Liver (tissue), 9 donors: ENCODE measurements around the gene MYBPHL. TPM values are rescaled to one million over a fixed set of nuclear protein-coding genes. Genes with fewer than 3 reads are reported as not detected.

Source experiments
- DNase-seq: peaks from one replicate; pipeline ENCODE4 v3.0.0-alpha.2; 2017; ENCODE audit warnings: low spot score
- H3K27ac ChIP-seq, 2 donors: one replicate each; pipeline ENCODE4 v1.7.0; 2013; ENCODE audit warnings: inconsistent platforms in 2 of 2, low read length in 2 of 2, control low read depth in 1 of 2, low read depth in 1 of 2, mild to moderate bottlenecking in 1 of 2
- H3K27me3 ChIP-seq, 4 donors: one replicate each; pipeline versions ENCODE4 v1.6.1 to v1.7.0; 2013; ENCODE audit warnings: low read length in 3 of 4, inconsistent platforms in 1 of 4, mild to moderate bottlenecking in 1 of 4, moderate library complexity in 1 of 4; ENCODE audit not compliant: control insufficient read depth in 4 of 4, insufficient read depth in 4 of 4
- H3K36me3 ChIP-seq, 4 donors: one replicate each; pipeline versions ENCODE4 v1.6.1 to v1.7.0; 2013; ENCODE audit warnings: low read length in 3 of 4, mild to moderate bottlenecking in 3 of 4, low read depth in 1 of 4, moderate library complexity in 1 of 4; ENCODE audit not compliant: control insufficient read depth in 4 of 4, insufficient read depth in 3 of 4
- H3K4me1 ChIP-seq, 4 donors: one replicate each; pipeline versions ENCODE4 v1.6.1 to v1.7.0; 2013; ENCODE audit warnings: low read length in 3 of 4, mild to moderate bottlenecking in 3 of 4, moderate library complexity in 1 of 4; ENCODE audit not compliant: control insufficient read depth in 4 of 4, insufficient read depth in 4 of 4
- H3K4me3 ChIP-seq, 3 donors: one replicate each; pipeline versions ENCODE4 v1.6.1 to v1.7.0; 2013; ENCODE audit warnings: low read length in 3 of 3, control low read depth in 1 of 3, low read depth in 1 of 3, mild to moderate bottlenecking in 1 of 3
- H3K9ac ChIP-seq, 2 donors: one replicate each; pipeline ENCODE4 v1.7.0; 2013; ENCODE audit warnings: low read length in 2 of 2, mild to moderate bottlenecking in 2 of 2, moderate library complexity in 2 of 2, control low read depth in 1 of 2, low read depth in 1 of 2
- H3K9me3 ChIP-seq, 4 donors: one replicate each; pipeline versions ENCODE4 v1.6.1 to v1.7.0; 2013; ENCODE audit warnings: low read length in 3 of 4; ENCODE audit not compliant: control insufficient read depth in 4 of 4
- ATF3 ChIP-seq: IDR thresholded peaks from 2 replicates; pipeline ENCODE4 v1.6.1; 2016; ENCODE audit warnings: antibody characterized with exemption
- EGR1 ChIP-seq, 2 donors: IDR thresholded peaks; 2 replicates each; pipeline ENCODE4 v1.6.1; 2016 to 2018; ENCODE audit warnings: antibody characterized with exemption in 2 of 2, low read depth in 2 of 2
- FOXA1 ChIP-seq: IDR thresholded peaks from 2 replicates; pipeline ENCODE4 v1.6.1; 2016; ENCODE audit warnings: antibody characterized with exemption
- FOXA2 ChIP-seq: IDR thresholded peaks from 2 replicates; pipeline ENCODE4 v1.6.1; 2016; ENCODE audit warnings: antibody characterized with exemption
- GABPA ChIP-seq, 2 donors: IDR thresholded peaks in 1 of 2; conservative IDR thresholded peaks in 1 of 2; 2 replicates each; pipeline ENCODE4 v1.6.1; 2016; ENCODE audit warnings: antibody characterized with exemption in 2 of 2, mild to moderate bottlenecking in 1 of 2, moderate library complexity in 1 of 2
- HNF4A ChIP-seq, 2 donors: conservative IDR thresholded peaks; 2 replicates each; pipeline ENCODE4 v1.6.1; 2016; ENCODE audit warnings: antibody characterized with exemption in 2 of 2, mild to moderate bottlenecking in 2 of 2
- HNF4G ChIP-seq: IDR thresholded peaks from 2 replicates; pipeline ENCODE4 v1.6.1; 2016; ENCODE audit warnings: antibody characterized with exemption
- JUND ChIP-seq, 2 donors: IDR thresholded peaks; 2 replicates each; pipeline ENCODE4 v1.6.1; 2016; ENCODE audit warnings: antibody characterized with exemption in 2 of 2
- NR2F2 ChIP-seq: IDR thresholded peaks from 2 replicates; pipeline ENCODE4 v1.6.1; 2016; ENCODE audit warnings: antibody characterized with exemption
- RAD21 ChIP-seq, 2 donors: IDR thresholded peaks; 2 replicates each; pipeline ENCODE4 v1.6.1; 2016; ENCODE audit warnings: antibody characterized with exemption in 2 of 2, mild to moderate bottlenecking in 2 of 2
- RXRA ChIP-seq, 2 donors: IDR thresholded peaks; 2 replicates each; pipeline ENCODE4 v1.6.1; 2017 to 2018; ENCODE audit warnings: antibody characterized with exemption in 2 of 2, mild to moderate bottlenecking in 1 of 2
- SP1 ChIP-seq: IDR thresholded peaks from 2 replicates; pipeline ENCODE4 v1.6.1; 2018; ENCODE audit warnings: antibody characterized with exemption, mild to moderate bottlenecking
- TAF1 ChIP-seq: conservative IDR thresholded peaks from 2 replicates; pipeline ENCODE4 v1.6.1; 2016; ENCODE audit warnings: antibody characterized with exemption, mild to moderate bottlenecking
- YY1 ChIP-seq: IDR thresholded peaks from 2 replicates; pipeline ENCODE4 v1.6.1; 2016; ENCODE audit warnings: antibody characterized with exemption, mild to moderate bottlenecking
- ZBTB33 ChIP-seq: IDR thresholded peaks from 2 replicates; pipeline ENCODE4 v1.6.1; 2016; ENCODE audit warnings: antibody characterized with exemption
- WGBS: extraction: QIAGEN DNeasy Blood & Tissue Kit; methylation state at CpG from one replicate; pipeline ENCODE4 v1.1.7; 2013; 5-methylcytosine and 5-hydroxymethylcytosine counted together
- polyA plus RNA-seq, 2 donors: library from polyadenylated mRNA; stranded (reverse) in 1 of 2; unstranded in 1 of 2; fragments of 200-250 nt in 1 of 2; fragments of >200 nt in 1 of 2; fragmentation: Nextera tagmentation in 1 of 2; extraction: Ambion mirVana in 1 of 2; gene quantifications; one replicate each; pipeline versions ENCODE4 v1.2.1 to v1.2.3, GENCODE V29; 2013 to 2015
- total RNA-seq, 2 donors: library from RNA; depleted of rRNA; stranded (reverse); fragments of >200 nt; gene quantifications; one replicate each; pipeline ENCODE4 v1.2.3, GENCODE V29; 2014
- TF ChIP-seq, protein P1 (sequence below): IDR thresholded peaks from 2 replicates; pipeline ENCODE4 v1.6.1; 2016; ENCODE audit warnings: antibody characterized with exemption, mild to moderate bottlenecking
- TF ChIP-seq, protein P2 (sequence below): fragments of 150-350 bp; IDR thresholded peaks from 2 replicates; pipeline ENCODE4 v1.5.1; 2017; ENCODE audit warnings: improper control_type of control experiment, low read depth, low read length; ENCODE audit not compliant: missing input control
- TF ChIP-seq, protein P3 (sequence below): IDR thresholded peaks from 2 replicates; pipeline ENCODE4 v1.6.1; 2016; ENCODE audit warnings: antibody characterized with exemption
- donor health status: healthy.
- donor health status: healthy.
- donor health status: healthy.
- donor health status: healthy.
- donor health status: healthy.

Gene MYBPHL
- total and polyA plus RNA-seq, 4 donors, result not detected

GRCh38 chr1:109280862-109281261 lies 25.9 kb downstream of the MYBPHL start:
- no peaks in the 10 kb centered on the region for H3K9me3 ChIP-seq
- H3K4me3 ChIP-seq, result no peak overlapping the region
- no peak overlapping the region for H3K9ac ChIP-seq
- DNase-seq, result no peak
- TF ChIP-seq NR2F2, result no peak
- no peak for TF ChIP-seq HNF4G
- TF ChIP-seq JUND (IDR thresholded peaks at IDR 0.05), result no peak
- TF ChIP-seq RAD21 (IDR thresholded peaks at IDR 0.05), result no peak
- no peak for TF ChIP-seq TAF1
- TF ChIP-seq ZBTB33, result no peak
- no peak for TF ChIP-seq RXRA (IDR thresholded peaks at IDR 0.05)
- TF ChIP-seq FOXA1, result no peak
- TF ChIP-seq YY1, result no peak
- no peak for TF ChIP-seq ATF3
- TF ChIP-seq EGR1 (IDR thresholded peaks at IDR 0.05; ENCODE audit: low read depth in 2 of 2), result no peak
- TF ChIP-seq SP1, result no peak
- TF ChIP-seq, protein P1, sequence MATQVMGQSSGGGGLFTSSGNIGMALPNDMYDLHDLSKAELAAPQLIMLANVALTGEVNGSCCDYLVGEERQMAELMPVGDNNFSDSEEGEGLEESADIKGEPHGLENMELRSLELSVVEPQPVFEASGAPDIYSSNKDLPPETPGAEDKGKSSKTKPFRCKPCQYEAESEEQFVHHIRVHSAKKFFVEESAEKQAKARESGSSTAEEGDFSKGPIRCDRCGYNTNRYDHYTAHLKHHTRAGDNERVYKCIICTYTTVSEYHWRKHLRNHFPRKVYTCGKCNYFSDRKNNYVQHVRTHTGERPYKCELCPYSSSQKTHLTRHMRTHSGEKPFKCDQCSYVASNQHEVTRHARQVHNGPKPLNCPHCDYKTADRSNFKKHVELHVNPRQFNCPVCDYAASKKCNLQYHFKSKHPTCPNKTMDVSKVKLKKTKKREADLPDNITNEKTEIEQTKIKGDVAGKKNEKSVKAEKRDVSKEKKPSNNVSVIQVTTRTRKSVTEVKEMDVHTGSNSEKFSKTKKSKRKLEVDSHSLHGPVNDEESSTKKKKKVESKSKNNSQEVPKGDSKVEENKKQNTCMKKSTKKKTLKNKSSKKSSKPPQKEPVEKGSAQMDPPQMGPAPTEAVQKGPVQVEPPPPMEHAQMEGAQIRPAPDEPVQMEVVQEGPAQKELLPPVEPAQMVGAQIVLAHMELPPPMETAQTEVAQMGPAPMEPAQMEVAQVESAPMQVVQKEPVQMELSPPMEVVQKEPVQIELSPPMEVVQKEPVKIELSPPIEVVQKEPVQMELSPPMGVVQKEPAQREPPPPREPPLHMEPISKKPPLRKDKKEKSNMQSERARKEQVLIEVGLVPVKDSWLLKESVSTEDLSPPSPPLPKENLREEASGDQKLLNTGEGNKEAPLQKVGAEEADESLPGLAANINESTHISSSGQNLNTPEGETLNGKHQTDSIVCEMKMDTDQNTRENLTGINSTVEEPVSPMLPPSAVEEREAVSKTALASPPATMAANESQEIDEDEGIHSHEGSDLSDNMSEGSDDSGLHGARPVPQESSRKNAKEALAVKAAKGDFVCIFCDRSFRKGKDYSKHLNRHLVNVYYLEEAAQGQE, result no peak
- TF ChIP-seq, protein P2, sequence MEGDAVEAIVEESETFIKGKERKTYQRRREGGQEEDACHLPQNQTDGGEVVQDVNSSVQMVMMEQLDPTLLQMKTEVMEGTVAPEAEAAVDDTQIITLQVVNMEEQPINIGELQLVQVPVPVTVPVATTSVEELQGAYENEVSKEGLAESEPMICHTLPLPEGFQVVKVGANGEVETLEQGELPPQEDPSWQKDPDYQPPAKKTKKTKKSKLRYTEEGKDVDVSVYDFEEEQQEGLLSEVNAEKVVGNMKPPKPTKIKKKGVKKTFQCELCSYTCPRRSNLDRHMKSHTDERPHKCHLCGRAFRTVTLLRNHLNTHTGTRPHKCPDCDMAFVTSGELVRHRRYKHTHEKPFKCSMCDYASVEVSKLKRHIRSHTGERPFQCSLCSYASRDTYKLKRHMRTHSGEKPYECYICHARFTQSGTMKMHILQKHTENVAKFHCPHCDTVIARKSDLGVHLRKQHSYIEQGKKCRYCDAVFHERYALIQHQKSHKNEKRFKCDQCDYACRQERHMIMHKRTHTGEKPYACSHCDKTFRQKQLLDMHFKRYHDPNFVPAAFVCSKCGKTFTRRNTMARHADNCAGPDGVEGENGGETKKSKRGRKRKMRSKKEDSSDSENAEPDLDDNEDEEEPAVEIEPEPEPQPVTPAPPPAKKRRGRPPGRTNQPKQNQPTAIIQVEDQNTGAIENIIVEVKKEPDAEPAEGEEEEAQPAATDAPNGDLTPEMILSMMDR, result no peak
- TF ChIP-seq, protein P3, sequence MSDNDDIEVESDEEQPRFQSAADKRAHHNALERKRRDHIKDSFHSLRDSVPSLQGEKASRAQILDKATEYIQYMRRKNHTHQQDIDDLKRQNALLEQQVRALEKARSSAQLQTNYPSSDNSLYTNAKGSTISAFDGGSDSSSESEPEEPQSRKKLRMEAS, result no peak
- TF ChIP-seq FOXA2, result no peak
- TF ChIP-seq HNF4A (conservative IDR thresholded peaks at IDR 0.05), result no peak
- TF ChIP-seq GABPA (IDR thresholded peaks at IDR 0.05 in 1 of 2, conservative IDR thresholded peaks at IDR 0.05 in 1 of 2), result no peak
- WGBS, result 97% methylated on average over 12 of the region's 12 CpGs
- H3K27ac ChIP-seq, result no peak overlapping the region
- no peaks in the 10 kb centered on the region for H3K27me3 ChIP-seq
- no peaks in the 10 kb centered on the region for H3K36me3 ChIP-seq
- peaks cover 4 to 41% (median 24%) of the 10 kb centered on the region in 4 donors for H3K4me1 ChIP-seq
